ENCODE results near the gene ITGA3.

ITGA3 gene

GRCh38 chr17:50123649-50124349 lies 67.9 kb downstream of the ITGA3 start:
- DNase-seq (ENCODE audit: low spot score) (no peak), FAIRE-seq (peak; percentile 17)

GRCh38 chr17:50125420-50125997 lies 69.6 kb downstream of the ITGA3 start:
- no peak for DNase-seq (ENCODE audit: low spot score)

GRCh38 chr17:50127697-50128361 lies 71.9 kb downstream of the ITGA3 start:
- FAIRE-seq (no peak), DNase-seq (ENCODE audit: low spot score) (no peak)

More at GRCh38 chr17:50125420-50125997, 69.6 kb downstream of the ITGA3 start:
- FAIRE-seq, result peak; percentile 80

DNA sequence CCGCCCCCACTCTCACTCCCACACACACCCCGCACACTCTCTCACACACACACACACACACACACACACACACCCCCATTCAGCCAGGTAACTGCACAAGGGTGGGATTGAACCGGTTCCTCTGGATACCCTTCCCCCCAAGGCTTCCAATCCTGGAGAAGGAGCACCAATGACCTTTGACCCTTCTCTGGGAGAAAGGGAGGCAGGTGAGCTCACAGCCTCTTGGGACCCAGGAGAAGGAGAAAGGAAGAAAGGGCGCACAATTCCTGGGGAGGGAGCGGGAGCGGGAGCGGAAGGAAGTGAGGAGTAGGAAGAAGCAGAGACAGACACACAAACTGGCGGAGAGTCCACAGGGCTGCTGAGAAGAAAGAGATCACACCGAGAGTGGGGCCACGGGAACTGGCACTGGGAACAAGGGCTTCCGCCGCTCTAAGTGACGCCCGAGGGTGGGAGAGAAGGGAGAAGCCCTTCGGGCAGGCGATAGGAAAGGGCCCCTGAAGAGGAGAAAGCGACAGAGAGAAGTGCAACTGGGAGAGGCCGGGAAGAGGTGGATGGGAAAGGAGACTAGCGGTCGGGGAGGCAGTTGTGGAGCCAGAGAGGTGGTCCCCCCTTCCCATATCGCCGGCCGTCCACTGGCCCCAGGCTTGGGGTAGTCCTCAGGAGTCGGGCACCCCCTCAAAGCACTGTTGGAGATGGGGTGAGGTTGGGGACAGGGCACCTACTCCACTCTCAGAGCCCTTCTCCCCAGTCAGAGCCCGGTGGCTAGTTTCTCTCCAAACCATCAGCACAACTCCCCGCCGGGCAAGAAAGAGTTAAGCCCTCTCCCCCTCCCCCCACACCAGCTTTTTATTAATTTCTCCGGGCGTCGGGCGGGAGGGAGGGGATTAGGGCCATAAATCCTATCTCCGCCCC lies 72.8 kb downstream of the ITGA3 start:
- FAIRE-seq (no peak), DNase-seq (ENCODE audit: low spot score) (no peak)

DNA sequence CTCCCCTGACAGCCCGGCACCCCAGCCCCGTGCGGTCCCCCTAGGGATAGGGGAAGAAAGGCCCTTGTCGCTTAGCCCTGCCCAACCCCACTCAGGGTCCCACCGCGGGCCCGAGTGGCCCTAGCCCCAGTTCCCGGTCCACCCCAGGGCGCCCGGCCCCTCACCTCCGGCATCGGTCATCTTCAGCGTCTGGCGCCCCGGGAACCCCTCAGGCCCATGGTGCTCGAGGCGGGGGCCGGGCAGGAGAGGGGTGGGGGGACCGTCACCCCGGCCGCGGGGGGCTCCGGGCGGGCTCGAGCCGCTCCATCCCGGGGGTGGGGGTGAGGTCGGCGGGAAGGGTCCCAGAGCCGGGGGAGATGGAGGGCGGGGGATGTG lies 73.4 kb downstream of the ITGA3 start:
- no peak for DNase-seq (ENCODE audit: low spot score)
- no peak for FAIRE-seq

DNA sequence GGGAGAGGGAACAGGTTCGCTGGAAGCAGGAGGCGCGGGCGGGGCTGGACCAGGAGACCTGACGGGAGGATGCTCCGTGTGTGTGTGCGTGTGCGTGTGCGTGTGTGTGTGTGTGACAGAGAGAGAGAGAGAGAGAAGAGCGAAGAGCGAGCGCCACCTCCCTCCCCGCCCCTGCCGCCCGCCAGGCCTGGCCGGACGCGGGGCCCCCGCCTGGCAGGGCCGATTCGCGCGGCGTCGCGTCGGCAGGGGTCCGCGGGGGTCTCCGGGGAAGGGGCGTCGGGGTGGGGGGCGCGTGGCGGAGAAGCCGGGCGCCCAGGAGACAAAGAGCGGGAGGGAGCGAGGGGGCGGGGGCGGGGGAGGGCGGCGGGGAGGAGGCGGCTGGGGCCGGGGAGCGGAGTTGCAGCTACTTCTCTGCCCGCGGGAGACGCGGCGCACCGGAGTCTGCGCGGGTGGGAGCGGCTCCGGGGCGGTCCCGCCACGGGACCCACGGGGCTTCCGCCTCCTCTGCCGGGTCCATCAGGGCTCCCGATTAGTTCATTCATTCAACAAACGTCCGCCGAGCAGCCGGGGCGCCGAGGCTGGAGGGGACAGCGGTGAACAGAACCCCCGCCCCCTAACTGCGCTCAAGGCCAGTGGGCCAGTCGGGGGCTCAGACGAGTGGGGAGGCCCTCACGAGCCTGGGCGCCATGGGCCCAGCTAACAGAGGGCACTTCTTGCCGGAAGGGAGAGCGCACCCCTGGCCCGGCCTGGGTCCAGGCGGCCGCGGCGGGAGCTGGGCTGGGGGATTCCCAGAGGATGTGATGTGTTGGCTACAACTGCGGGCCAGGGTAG lies 74.0 kb downstream of the ITGA3 start, which contains the start of gene SAMD14:
Gene SAMD14, minus strand, starts transcription at position 433 of the 831 bp plus-strand sequence. CDS start 5,201 bp downstream, outside the sequence.
- DNase-seq (ENCODE audit: low spot score), result peak; percentile 66
- FAIRE-seq, result peak; percentile 20

DNA sequence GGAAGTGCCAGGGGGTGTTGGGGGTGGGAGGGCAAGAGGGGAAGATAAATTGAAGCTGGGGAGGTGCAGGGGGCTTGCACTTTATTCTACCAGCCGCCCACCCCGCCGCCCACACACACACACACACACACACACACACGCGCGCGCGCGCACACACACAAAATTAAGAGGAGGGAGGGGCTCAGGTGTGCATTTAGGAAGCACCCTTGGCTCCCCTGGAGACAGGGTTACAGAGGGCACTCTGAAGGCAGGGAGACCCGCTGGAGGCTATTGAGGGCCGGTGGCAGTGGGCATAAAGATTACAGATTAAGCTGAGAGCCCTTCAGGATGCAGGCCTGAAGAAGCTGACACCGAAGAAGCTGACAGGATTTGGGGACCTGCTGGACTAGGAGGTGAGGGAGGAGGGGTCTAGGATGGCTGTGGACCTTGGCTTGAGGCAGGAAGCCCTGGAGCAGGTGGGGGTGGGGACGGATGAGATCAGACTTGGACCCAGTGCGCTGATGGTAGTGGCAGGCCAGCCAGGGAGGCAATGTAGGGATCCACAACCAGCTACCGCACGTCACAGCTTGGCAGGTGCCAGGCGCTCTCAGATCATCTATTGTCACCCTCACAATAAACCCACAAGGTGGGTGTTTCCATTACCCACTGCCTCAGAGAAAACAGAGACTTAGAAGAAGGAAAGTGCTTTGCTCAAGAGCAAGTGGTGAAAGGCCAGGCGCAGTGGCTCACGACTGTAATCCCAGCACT lies 74.8 kb downstream of the ITGA3 start:
- DNase-seq (ENCODE audit: low spot score), result no peak
- FAIRE-seq, result no peak

DNA sequence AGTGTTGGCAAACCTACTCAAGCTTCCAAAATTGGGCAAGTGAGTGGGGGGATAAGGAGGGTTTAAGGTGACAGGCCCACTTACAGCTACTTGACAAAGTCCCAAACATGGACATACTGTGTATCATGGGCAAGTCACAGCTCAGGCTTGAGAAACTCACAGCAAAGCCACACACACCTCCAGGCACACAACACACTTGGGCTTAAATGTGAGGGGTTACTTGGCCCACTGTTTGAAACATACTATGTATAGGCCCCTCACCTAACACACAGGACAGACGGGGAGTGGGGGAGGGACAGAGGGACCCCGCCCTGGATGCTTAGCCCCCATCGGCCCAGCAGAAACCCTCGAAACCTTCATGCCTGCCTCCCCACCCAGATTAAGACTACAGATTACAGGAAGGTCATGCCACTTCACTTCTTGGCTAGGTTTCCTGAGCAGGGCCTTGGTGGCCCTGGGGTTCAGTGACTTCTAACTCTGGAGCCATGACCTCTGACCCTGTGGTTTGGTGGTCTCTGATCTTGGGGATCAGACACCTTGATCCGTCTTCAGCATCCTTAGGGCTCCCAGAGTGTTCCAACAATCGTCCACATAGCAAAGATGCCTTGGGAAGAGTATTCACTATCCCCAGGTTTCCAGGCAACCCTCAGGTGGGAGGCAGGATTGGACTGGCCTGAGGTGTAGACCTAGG lies 76.3 kb downstream of the ITGA3 start:
- DNase-seq (ENCODE audit: low spot score) (no peak), FAIRE-seq (peak; percentile 70)

- peak; percentile 55 for FAIRE-seq
- DNase-seq (ENCODE audit: low spot score), result no peak
Observed at GRCh38 chr17:50133028-50133768, 77.3 kb downstream of the ITGA3 start.

GRCh38 chr17:50133769-50134099 lies 77.8 kb downstream of the ITGA3 start:
- FAIRE-seq (no peak), DNase-seq (ENCODE audit: low spot score) (no peak)

DNA sequence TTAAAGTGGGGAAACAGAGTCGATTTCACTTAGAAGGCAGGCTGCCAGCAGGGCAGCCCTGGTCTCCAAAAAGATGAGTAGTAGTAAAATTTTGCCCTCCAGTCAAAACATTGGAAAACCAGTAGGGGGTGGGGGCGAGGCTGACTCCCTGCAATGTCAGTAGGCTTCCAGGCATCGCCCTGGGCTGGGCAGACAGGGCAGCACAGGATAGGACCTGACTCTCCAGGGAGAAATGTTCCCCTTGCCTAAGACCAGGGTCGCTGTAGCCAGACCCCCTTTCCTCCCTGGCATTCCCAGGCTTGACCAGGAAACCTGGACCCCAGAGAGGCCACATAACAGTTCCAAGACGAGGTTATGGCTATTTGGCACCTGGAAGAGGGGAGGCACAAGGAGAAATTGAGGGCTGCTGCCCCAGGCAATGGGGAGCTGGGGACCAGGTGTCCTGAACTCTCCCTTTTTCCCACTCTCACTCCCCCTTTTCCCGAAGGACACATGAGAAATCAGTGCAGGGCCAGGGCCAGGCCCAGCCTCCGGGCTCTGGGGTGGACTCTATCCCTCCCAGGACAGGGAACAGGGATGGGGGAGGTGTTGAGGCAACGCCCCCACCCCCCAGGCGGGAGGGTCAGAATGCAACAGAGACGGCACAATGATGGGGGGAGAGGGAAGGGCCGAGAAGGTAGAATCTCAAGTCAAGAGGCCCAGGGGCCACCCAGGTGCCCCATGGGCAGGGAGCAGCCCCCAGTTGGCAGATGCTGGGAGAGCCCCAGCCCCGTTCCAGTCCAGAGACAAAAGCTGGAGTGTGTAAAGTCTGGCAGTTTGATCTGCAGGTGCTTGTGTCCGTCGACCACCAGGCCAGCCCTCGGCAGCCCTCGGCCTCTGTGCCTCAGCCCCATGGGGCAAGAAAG lies 78.5 kb downstream of the ITGA3 start:
- DNase-seq (ENCODE audit: low spot score) (no peak), FAIRE-seq (no peak)

- DNase-seq (ENCODE audit: low spot score) (no peak), FAIRE-seq (no peak)
Observed at GRCh38 chr17:50135316-50136095, 79.6 kb downstream of the ITGA3 start.

DNA sequence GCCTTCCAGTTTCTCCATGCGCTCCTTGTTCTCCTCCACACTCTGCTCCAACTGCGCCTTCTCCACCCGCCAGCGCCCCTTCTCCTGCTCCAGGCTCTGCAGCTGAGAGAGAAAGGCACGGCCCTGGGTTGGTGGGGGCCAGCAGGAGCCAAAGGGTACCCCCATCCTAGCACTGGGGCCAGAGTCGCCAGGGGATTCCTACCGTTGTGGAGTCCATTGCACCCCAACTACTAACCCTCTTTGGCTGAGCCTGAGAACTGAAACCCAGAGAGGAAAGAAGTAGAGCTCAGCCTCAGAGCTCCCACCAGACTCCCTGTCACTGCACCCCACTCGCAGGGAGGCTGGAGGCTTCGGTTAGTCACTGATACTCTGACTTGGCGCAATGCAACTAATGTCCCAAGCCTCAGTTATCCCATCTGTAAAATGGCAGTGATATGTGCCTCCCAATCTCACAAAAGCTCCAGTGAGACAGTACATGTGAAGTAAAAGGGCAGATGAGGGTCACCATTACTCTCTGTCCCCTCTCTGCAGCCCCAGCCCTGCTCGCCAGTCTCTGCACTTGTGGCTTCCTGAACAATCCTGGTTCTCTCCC lies 80.3 kb downstream of the ITGA3 start:
- DNase-seq (ENCODE audit: low spot score) (no peak), FAIRE-seq (no peak)

DNA sequence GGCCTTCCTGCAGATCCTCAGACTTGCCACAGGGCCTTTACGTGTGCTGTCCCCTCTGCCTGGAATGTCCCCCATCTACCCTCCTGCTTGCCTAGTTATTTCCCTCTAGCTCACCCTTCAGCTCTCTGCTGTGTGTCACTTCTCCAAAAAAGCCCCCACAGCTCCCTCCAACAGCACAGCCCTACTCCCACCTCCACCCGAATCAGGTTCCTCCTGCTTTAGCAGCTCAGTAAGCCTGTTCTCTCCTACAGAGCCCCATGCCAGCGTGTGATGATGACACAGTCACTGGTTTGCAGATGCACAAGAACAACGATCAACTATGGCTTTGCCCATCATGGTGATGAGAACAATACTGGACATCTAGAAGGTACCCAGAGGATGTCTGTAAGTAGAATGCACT lies 81.1 kb downstream of the ITGA3 start:
- FAIRE-seq (peak; percentile 65), DNase-seq (ENCODE audit: low spot score) (no peak)

DNA sequence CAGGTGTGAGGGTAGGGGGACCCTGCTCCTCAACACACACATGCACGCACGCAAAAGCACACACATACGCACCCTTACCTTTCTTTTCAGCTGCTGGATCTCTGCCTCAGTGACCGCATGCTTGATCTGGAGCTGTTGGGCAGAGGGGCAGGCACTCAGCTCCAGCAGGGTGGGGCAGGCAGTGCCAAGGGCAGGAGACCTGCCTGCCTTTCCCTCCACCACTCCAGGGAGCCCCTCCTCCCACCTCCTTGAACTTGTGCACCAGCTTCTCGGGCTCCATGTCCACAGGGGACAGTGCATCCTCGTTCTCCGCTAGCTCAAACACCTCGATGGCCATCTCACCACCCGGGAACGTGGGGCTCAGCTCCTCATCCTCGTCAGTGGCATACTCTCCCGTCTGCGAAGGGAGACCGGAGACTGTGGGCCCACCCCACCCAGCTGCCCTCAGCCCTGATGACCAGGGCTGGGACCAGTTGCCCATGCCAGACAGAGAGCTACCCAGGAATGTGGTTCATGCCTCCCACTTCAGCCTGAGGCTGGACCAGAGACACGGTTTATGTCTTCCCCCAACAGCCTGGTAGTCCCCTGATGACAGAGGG lies 83.4 kb downstream of the ITGA3 start:
- FAIRE-seq, result no peak

More for the DNA sequence above, 83.4 kb downstream of the ITGA3 start:
- DNase-seq (ENCODE audit: low spot score), result no peak
